ENCODE results near the gene CUL7.

Gene CUL7

DNA sequence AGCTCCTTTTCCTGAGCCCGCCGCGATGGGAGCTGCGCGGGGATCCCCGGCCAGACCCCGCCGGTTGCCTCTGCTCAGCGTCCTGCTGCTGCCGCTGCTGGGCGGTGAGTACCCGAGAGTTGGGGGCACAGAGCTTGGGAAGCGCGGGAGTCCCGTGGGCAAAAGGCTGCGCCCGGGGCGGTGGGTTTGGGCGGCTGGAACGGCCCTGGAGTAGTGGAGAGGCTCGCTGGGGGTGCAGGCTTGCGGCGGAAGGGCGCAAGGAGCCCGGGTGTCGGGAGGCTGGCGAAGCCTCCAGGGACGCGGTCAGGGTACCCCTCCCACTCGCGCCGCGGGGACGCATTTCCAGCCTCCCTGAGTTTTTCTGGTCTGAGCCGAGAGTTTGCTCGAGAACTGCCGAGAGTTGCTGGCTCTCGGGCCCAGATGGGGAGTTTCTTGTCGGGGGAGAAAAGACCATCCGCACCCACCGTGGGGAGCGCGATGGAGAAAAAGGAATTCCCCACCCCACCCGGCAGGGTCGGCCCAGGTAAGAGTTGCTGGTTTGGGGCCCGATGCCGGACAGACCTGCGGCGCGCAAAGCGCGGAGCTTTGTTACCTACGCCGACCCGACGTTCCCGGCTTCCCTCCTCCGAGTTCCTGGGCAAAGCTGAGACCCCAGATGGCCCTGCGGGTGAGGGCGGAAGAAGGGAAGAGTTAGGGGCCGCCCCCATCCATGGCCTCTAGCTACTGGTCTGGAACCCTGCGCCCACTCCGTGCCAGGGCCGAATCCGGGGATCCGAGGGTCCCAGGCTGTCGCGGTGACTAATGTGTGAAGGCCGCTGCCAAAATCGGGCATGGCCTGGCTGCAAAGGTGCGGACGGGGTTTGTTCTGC, 23.0 kb upstream of the CUL7 start:
- DNase-seq: no peak

GRCh38 chr6:43075670-43076463, 22.2 kb upstream of the CUL7 start, which contains the start of gene PTK7:
Gene PTK7 (plus strand): TSS chr6:43076314. CDS start chr6:43076489, 175 bp downstream.
- DNase-seq: no peak

- no peak for DNase-seq
These were observed 21.4 kb upstream of the CUL7 start for GRCh38 chr6:43074847-43075669.

DNA sequence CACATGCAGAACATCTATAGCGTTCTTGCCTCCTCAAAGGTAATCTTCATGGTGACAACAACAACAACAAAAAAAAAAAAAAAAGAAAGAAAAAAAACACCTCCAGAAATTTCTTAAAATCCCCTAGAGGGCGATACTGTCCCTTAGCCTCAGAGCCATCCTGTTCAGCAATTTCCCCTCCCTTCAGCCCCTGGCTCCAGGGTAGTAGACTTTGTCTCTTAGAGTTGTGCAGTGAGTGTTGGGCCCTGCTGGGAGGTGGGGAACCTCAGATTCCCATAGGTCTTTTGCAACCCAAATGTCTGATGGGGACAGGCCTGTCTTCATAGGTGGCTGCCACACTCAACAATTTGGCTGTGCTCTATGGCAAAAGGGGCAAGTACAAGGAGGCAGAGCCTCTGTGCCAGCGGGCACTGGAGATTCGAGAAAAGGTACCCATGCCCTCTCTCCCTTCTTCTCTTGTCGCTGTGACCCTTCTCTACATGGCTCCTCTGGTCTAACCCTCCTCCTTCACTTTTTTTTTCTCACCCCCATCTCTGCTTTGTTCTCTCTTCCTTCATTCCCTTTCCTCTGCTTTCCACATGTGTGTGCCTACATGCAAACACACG, 16.5 kb upstream of the CUL7 start:
- DNase-seq: no peak

- DNase-seq: no peak
These were observed 9.2 kb upstream of the CUL7 start for GRCh38 chr6:43062818-43063217.

GRCh38 chr6:43061861-43062260, 8.2 kb upstream of the CUL7 start:
- no peak for DNase-seq

DNA sequence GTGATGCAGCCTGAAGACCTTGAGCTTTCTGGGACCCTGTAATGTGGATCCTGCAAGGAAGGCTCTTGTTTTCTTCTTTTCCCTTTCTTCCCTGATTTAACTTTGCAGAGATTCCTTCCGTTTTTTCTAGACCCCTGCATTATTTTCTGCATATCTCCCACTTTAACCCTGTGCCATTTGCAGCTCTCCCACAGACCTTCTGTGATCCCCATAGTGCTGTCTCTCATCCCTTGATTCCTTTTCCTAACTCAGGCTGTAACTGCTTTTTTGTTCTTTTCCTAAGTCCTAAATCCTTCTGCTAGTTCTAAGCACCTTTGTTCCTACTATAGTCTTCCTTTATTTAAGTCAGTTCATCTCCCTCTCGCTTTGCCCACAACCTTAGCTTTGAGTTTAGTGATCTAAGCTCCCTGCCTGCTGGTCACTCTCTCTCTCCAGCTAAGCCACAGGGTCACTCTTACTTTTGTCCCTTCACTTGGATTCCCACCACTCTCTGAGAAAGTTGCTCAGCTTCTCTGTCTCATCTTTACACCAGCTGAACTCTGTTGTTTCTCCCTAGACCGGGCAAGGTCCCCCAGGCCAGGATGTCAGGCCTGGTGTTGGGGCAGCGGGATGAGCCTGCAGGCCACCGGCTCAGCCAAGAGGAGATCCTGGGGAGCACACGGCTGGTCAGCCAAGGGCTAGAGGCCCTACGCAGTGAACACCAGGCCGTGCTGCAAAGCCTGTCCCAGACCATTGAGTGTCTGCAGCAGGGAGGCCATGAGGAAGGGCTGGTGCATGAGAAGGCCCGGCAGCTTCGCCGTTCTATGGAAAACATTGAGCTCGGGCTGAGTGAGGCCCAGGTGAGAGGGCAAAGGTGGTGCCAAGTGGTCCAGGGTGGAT, 7.3 kb upstream of the CUL7 start:
- DNase-seq: no peak

DNA sequence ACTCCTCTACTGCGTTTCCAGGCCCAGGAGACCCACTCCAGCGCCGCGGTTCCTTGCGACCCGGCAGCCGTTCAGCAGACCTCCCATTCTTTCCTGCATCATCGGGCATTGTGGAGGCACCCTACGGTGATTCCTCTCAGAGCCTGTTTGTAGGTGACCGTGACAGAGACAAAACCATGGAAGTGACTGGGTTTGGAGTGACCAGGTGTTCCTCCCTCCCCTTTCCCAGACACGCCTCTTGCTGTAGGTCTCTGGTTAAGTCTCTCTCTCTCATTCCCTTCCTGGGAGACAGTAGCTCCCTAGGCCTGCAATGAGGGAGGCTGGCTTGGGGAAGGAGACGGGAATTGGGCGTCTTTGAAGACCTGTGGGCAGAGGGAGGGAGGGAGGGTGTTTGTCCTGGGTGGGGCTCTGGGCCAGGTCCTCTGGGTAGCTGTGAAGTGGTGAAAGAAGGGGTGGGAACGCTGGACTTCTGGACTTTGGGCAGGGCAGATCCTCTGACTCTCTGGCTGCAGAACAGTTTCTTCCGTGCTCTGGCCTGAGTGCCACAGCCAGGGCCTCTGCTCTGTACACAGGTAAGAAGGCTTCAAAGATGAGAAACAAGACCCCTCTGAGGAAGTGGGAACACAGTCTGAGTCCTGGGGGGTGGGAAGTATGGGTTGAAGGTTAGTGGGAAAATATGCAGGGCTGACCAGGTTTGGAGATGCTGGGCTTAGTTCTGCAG, 6.5 kb upstream of the CUL7 start:
- DNase-seq: no peak

GRCh38 chr6:43059168-43060033, 5.8 kb upstream of the CUL7 start, which contains the start of the genes KLC4 and MRPL2:
Gene KLC4 (plus strand): TSS chr6:43059631. CDS start chr6:43061336, 1,705 bp downstream.
Gene MRPL2 (minus strand): TSS chr6:43059434. CDS start chr6:43059381, 53 bp downstream.
- DNase-seq: peak; percentile 85

DNA sequence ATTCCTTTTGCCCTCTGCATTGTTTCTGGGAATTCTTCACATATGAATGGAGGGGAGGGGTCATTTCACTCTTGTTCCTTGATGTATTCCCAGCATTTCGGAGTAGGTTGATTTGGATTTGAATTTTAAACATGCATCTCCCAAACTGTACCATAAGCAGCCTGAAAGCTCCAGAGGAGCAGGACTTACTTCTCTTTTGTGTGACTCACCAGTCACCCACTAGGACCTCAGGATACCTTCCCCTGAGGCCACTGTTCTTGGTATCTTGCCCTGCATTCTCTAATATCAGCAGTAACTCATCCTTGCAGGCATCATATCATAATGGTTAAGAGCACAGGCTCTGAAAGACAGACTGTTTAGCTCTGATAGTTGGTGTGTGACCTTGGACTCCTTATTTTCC, 4.9 kb upstream of the CUL7 start:
- DNase-seq: no peak

DNA sequence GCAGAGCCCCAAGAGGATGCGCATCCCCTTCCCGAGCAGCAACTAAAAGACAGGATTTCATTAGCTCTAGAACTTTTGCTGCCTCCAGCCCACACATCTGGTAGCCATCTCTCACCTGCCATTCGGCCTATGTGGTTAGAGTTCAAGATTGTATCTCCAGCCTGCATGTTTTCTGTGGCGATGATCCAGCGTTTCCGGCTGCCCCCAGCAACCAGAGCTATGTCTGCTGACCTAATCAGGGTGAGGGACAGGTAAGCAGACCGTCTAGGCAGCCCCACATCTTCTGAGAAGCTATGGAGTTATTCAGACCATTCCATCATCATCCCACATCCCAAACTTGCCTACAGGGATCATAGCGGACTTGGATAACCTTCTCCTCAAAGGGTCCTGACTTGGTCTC, 2.3 kb upstream of the CUL7 start:
- no peak for DNase-seq

- DNase-seq: no peak
These were observed 724 bp upstream of the CUL7 start for GRCh38 chr6:43054206-43054943.

DNA sequence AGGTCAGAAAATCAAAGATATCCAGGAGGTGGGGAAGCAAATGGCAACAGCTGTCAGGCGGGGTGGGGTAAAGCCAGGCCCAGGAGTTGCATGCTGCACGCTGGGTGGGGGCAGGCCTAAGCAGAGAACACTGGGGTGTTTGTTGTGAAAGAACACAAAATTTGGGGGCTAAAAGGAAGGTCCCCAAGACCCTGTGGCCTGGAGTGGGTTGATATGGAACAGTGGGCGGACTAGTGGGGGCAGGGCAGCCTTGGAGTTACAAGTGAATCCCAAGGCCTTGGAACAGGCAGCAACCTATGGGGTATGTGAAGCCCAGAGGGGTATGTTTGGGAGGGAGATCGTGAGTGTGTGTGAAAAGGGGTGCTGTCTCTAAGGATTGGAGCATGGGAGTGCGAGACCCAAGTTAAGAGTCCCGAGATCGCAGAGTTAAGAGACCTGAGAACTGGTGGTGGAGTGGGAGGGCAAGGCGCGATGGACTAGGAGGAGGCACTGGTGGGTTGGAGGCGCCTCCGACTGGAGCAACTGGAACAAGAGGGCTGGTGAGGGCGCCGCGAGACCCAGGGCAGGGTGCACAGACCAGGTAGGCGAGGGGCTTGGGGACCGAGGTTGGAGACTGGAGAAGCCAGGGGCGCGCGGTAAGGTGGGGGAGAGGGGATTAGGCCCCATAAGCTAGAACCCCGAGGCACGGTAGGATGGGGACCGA, 658 bp downstream of the CUL7 start:
- DNase-seq: no peak

- no peak for DNase-seq
These were observed 1.3 kb downstream of the CUL7 start for GRCh38 chr6:43052225-43052841.

GRCh38 chr6:43050981-43051380, 2.7 kb downstream of the CUL7 start:
- DNase-seq: no peak

DNA sequence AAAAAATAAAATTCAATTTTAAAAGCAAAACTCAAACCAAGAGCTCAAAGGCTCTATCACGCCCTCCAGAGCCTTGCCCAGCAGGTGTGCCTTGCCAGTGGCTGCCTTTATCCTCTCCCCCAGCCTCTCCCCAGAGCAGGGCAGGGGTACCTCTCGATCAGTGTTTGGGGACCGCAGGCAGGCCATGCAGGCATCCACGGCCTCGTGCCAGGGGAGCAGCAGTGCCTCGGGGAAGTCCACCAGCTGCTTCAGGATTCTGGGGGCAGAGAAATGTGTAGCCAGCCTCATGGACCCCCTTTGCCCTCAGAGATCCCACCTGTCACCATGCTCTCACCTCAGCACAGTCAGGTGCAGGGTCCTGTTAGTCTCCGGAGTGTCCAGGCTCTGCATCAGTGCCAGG, 5.7 kb downstream of the CUL7 start:
- DNase-seq: no peak

GRCh38 chr6:43045371-43045930, 8.2 kb downstream of the CUL7 start:
- no peak for DNase-seq
